HG03469 (cell line): Measurements from ENCODE around the gene NQO1.

ENCODE experiments used
- ATAC-seq: cut with Tn5 transposase; IDR thresholded peaks from one replicate; pipeline ENCODE4 v1.9.1; 2021; ENCODE audit warnings: mild to moderate bottlenecking, moderate library complexity, moderate number of reproducible peaks; ENCODE audit not compliant: unreplicated experiment

Gene NQO1

GRCh38 chr16:69707920-69708683, 18.3 kb downstream of the NQO1 start:
- ATAC-seq: no peak

DNA sequence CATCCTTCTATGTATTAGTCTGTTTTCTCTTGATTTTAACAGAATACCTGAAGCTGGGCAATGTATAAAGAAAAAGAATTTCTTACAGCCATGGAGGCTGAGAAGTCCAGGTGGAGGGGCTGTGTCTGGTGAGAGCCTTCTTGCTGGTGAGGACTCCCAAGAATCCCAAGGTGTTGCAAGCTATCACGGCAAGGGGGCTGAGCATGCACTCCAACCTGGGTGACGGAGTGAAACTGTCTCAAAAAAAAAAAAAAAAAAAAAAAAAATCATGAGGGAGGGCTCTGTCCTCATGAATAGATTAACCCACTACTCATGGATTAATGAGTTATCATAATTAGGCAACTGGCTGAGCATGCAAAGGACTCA, 19.4 kb downstream of the NQO1 start:
- ATAC-seq: no peak

DNA sequence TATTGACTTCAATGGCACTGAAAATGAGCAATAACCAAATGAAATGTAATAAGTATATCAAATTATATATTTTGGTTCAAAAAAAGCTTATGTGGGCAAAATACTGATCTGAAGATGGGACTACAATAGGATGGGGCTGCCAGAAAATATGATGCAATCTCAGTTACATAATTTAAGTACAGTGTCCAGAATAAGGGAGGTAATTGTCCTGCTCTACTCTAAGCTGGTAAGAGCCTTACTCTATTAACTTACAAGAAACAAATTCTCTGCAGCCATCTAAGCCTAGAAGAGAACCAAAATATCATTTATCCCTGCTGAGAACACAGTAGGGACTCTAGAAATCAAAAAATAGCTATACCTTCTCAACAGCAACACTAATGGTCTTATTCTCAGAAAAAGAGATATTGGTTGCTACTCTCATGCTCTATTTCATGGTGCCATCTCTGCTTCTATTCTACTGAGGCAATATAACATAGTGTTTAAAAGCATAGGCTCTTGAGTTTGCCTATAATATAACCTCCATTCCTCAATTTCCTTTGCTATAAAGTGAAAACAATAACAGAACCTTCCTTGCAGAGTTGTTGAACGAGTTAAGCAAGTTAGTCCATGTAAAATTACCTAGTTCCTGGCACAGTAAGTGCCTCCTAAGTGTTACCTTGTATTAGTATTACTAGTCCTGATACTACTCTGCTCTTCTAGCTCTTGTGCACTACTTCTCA, 19.9 kb downstream of the NQO1 start:
- no peak for ATAC-seq

- no peak for ATAC-seq
Observed at GRCh38 chr16:69703638-69704037, 22.7 kb downstream of the NQO1 start.

DNA sequence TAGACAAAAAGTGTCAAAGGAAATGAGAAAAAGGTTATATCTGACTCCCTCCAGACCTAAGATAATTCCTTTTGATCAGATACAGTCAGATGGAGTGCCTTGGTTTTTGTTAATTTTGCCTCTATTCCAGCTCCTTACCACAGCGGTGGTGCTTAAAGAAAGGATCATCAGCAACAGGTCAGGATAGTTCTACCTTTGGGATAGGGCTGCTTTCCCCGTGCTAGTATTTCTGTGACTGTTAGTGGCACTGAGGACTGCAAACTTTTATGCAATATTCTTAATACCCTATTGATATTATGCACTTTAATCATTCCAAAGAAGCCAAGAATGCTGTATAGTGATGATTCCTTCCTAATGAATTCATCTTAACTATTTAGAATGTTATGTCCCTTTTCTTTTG, 24.5 kb downstream of the NQO1 start:
- no peak for ATAC-seq

DNA sequence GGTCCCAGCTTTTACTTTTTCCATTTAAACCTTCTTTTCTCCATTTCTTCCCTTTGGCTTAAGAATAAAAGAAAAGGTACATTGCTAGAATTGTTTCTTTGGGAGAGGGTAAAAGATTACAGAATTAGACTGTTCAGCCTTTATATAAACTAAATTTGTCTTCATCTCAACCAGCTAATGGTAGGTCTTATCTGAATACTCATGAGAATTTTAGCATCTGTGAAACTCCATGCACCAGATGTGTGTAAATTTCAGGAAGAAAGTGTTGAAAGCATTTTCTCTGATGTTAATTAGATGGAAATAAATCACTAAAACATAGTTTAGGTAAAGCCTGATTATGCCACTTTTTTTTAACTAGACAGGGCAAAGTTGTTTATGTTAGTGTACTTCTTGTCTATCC, 24.9 kb downstream of the NQO1 start:
- ATAC-seq: no peak

DNA sequence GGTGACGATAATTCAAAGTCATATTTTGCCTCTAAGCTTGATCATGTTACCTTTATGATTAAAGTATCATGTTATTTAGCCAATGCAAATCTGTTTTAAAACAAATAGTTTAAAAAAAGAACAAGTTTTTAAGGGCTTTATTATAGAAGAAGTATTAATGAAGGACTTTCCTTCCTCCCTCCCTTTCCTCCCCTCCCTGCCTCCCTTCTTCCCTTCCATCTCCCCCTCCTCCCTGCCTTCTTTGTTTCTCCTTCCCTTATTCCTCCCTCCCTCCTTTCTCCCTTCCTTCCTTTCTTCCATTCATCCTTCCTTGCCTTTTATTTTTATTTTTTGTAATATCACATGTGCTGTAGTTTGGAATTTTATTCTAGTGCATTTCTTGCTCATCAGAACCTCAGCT, 26.4 kb downstream of the NQO1 start:
- no peak for ATAC-seq

DNA sequence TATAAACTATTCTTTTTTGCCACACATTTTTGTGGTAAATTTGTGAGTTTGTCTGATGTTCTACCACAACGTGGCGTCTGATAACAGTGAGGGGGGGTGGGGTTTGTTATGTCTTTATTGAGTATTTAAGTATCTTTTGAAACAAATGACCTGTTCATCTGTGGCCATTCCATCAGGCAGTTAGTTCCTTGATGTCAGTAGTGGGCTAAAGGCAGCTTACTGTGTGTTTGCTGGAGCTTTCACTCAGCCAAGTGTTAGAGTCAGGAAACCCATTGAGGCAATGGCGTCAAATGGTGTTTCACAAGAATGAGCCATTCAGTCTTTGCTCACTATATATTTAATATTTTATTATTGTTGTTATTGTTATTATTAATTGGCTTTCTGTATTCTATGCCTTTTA, 28.0 kb downstream of the NQO1 start:
- ATAC-seq: no peak

DNA sequence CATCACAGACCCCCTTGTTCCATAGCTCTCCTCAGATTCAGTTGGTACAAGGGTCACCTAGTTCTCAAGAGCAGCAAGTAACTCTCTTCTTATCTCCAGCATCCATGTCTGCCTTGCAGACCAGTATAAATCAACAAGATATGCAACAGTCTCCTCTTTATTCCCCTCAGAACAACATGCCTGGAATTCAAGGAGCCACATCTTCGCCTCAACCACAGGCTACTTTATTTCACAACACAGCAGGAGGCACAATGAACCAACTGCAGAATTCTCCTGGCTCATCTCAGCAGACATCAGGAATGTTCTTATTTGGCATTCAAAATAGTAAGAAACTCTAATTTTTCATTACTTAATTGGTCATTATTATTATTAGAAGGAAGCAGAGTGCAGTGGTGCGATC, 32.4 kb downstream of the NQO1 start:
- ATAC-seq: no peak

DNA sequence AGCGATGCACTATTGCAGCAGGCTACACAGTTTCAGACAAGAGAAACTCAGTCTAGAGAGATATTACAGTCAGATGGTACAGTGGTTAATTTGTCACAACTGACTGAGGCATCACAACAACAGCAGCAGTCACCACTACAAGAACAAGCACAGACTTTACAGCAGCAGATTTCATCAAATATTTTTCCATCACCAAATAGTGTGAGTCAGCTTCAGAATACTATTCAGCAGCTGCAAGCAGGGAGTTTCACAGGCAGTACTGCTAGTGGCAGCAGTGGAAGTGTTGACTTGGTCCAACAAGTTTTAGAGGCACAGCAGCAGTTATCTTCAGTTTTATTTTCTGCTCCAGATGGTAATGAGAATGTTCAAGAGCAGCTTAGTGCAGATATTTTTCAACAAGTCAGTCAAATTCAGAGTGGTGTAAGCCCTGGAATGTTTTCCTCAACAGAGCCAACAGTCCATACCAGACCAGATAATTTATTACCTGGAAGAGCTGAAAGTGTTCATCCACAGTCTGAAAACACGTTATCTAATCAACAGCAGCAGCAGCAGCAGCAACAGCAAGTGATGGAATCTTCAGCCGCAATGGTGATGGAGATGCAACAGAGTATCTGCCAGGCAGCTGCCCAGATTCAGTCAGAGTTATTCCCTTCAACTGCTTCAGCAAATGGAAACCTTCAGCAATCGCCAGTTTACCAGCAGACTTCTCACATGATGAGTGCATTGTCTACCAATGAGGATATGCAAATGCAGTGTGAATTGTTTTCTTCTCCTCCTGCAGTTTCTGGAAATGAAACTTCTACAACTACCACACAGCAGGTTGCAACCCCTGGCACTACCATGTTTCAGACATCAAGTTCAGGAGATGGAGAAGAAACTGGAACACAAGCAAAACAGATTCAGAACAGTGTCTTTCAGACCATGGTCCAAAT, 34.1 kb downstream of the NQO1 start:
- no peak for ATAC-seq

- ATAC-seq: no peak
Observed at GRCh38 chr16:69688589-69688988, 37.8 kb downstream of the NQO1 start.

DNA sequence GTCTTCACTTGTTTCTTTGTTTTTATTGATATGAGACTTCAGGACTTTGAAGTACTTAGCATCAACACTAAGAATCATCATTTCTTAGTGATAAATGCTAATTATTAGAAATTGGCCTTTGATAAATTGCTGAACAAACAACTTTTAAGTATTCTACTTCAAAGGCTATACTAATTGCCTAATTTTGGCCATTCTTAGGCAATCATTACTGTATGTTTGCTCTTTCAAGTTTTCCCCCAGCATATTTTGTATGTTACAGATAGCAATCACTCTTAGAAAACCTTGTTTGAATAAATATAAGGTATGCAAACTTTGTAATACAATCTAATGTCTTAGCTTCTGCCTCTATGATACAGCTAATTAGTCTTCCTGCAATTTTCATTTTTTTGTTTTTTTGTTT, 46.0 kb downstream of the NQO1 start:
- ATAC-seq: no peak

GRCh38 chr16:69672998-69673713, 53.2 kb downstream of the NQO1 start:
- no peak for ATAC-seq

- no peak for ATAC-seq
Observed at GRCh38 chr16:69672315-69672997, 53.9 kb downstream of the NQO1 start.

- no peak for ATAC-seq
Observed at GRCh38 chr16:69669577-69669976, 56.8 kb downstream of the NQO1 start.

DNA sequence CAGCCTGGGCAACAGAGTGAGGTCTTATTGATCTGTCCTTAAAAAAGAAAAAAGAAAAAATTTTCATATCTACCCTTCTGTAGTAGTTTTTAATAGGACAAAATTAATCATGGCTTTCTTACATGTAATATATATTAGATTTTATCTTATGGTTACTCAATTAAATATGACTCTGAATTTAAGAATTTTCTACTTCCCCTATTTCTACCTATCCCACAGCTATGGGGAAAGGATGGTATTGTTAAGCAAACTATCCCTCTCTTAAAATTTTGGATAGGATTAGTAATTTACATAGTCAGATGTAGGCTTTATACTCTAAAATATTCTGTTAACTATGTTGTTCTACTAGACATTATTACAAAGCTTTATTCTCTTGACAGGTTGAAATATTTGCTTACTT, 62.5 kb downstream of the NQO1 start:
- no peak for ATAC-seq

DNA sequence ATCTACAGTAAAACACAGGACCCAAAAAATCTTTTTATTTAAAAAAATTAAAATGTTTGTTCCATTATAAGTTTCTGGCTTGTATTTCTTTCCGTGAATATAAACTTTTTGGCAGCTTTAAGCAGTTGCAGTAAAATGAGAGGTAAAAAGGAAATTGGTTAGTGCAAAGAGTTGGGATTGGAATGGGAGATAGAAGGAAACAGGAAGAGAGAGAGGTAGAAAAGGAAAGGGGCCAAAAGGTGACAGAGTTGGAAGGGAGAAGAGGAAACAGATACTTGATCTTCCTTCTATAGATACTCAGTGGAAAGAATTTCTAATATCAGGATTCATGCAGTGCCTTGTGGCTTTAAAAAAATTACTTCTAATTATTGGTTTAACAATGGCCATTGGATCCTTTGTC, 63.5 kb downstream of the NQO1 start:
- no peak for ATAC-seq

DNA sequence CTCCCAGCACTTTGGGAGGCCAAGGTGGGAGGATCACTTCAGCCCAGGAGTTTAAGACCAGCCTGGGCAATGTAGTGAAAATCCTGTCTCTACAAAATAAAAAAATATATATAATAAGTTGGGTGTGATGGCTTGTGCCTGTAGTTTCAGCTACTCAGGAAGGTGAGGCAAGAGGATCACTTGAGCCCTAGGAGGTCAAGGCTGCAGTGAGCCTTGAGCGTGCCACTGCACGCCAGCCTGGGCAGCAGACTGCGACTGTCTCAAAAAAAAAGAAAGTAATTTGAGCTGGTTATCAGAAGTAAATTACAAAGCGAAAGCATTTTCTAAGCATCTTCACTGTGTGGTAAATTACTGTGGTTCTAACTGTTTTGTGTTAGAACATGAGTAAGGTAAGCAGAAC, 66.2 kb downstream of the NQO1 start:
- ATAC-seq: no peak
